Osteoblast (primary cell): Measurements from ENCODE around the gene PDZD8. TPM values are rescaled to one million over a fixed set of nuclear protein-coding genes. Genes with fewer than 3 reads are reported as not detected.

ENCODE experiments used
- DNase-seq: peaks from one replicate; pipeline ENCODE4 v3.0.0; 2011; ENCODE audit warnings: low spot score, mixed read lengths; ENCODE audit not compliant: insufficient read length; ENCODE audit errors: missing footprints
- H2AFZ ChIP-seq: 2 replicates; pipeline ENCODE4 v1.6.0; 2011; ENCODE audit warnings: mild to moderate bottlenecking, low read length
- H3K27ac ChIP-seq: 2 replicates; pipeline ENCODE4 v1.5.1; 2011; ENCODE audit warnings: mild to moderate bottlenecking, low read depth, low read length, moderate library complexity
- H3K27me3 ChIP-seq: 2 replicates; pipeline ENCODE4 v1.6.0; 2012; ENCODE audit warnings: mild to moderate bottlenecking, control low read depth, inconsistent platforms, low read length, moderate library complexity; ENCODE audit not compliant: insufficient read depth
- H3K36me3 ChIP-seq: 2 replicates; pipeline ENCODE4 v1.5.1; 2011; ENCODE audit warnings: mild to moderate bottlenecking, low read length, control low read depth, moderate library complexity; ENCODE audit not compliant: insufficient read depth
- H3K4me1 ChIP-seq: 2 replicates; pipeline ENCODE4 v1.5.1; 2011; ENCODE audit warnings: mild to moderate bottlenecking, low read length, control low read depth, moderate library complexity; ENCODE audit not compliant: insufficient read depth
- H3K4me2 ChIP-seq: 2 replicates; pipeline ENCODE4 v1.6.0; 2011; ENCODE audit warnings: mild to moderate bottlenecking, low read length; ENCODE audit not compliant: insufficient read depth
- H3K4me3 ChIP-seq: fragments of 200-600 bp; sonication (generic); 3 replicates; pipeline ENCODE4 v1.5.1; 2012; ENCODE audit warnings: mild to moderate bottlenecking, low read length, inconsistent platforms; ENCODE audit not compliant: insufficient read depth
- H3K79me2 ChIP-seq: 2 replicates; pipeline ENCODE4 v1.6.0; 2012; ENCODE audit warnings: mild to moderate bottlenecking, low read length, control low read depth, inconsistent platforms; ENCODE audit not compliant: insufficient read depth
- H3K9me3 ChIP-seq: 2 replicates; pipeline ENCODE4 v1.5.1; 2011; ENCODE audit warnings: low read depth, low read length, control low read depth
- H4K20me1 ChIP-seq: 2 replicates; pipeline ENCODE4 v1.6.0; 2012; ENCODE audit warnings: mild to moderate bottlenecking, low read length, control low read depth; ENCODE audit not compliant: insufficient read depth
- CTCF ChIP-seq: IDR thresholded peaks from 2 replicates; pipeline ENCODE4 v1.5.1; 2011; ENCODE audit warnings: mild to moderate bottlenecking, low read depth, low read length, moderate library complexity; ENCODE audit errors: extremely low read depth
- total RNA-seq: library from RNA; depleted of rRNA; stranded (reverse); fragments of >200 nt; gene quantifications from 2 replicates; pipeline ENCODE4 v1.2.3, GENCODE V29; 2012

The PDZD8 gene
- total RNA-seq, 1 donor = 35.8 TPM

- peak; percentile 84 for DNase-seq
These were observed 1.3 kb downstream of the PDZD8 start for GRCh38 chr10:117373823-117374505.

GRCh38 chr10:117370205-117370604, 5.0 kb downstream of the PDZD8 start:
- H3K4me2 ChIP-seq = peak overlapping the region; percentile 40
- H3K4me3 ChIP-seq = no peak overlapping the region

More at GRCh38 chr10:117373823-117374505, 1.3 kb downstream of the PDZD8 start:
- peaks cover 51% of the 10 kb centered on the region for H4K20me1 ChIP-seq
- no peaks in the 10 kb centered on the region for H3K9me3 ChIP-seq
- no peak for TF ChIP-seq CTCF
- H3K4me2 ChIP-seq = peak overlapping the region; percentile 93
- H2AFZ ChIP-seq = peak overlapping the region; percentile 66
- H3K36me3 ChIP-seq = no peaks in the 10 kb centered on the region
- peaks cover 18% of the 10 kb centered on the region for H3K27me3 ChIP-seq
- peaks cover 35% of the 10 kb centered on the region for H3K4me1 ChIP-seq
- peak overlapping the region; percentile 79 for H3K27ac ChIP-seq
- peak overlapping the region; percentile 89 for H3K4me3 ChIP-seq
- H3K79me2 ChIP-seq = peaks cover 58% of the 10 kb centered on the region

GRCh38 chr10:117367718-117368117, 7.5 kb downstream of the PDZD8 start:
- peaks cover 61% of the 10 kb centered on the region for H4K20me1 ChIP-seq
- H3K36me3 ChIP-seq = no peaks in the 10 kb centered on the region
- H3K4me2 ChIP-seq = no peak overlapping the region
- H3K9me3 ChIP-seq = no peaks in the 10 kb centered on the region
- H3K4me1 ChIP-seq = peaks cover 41% of the 10 kb centered on the region
- H2AFZ ChIP-seq = no peak overlapping the region
- peaks cover 94% of the 10 kb centered on the region for H3K79me2 ChIP-seq
- no peak for DNase-seq
- H3K27me3 ChIP-seq = no peaks in the 10 kb centered on the region
- no peak overlapping the region for H3K27ac ChIP-seq
- no peak overlapping the region for H3K4me3 ChIP-seq
- TF ChIP-seq CTCF = no peak

More at GRCh38 chr10:117370205-117370604, 5.0 kb downstream of the PDZD8 start:
- Histone ChIP-seq H3K79me2 (peaks cover 95% of the 10 kb centered on the region), H3K9me3 (no peaks in the 10 kb centered on the region), H3K27ac (peak overlapping the region; percentile 84), H3K36me3 (no peaks in the 10 kb centered on the region), H3K27me3 (no peaks in the 10 kb centered on the region), H2AFZ (no peak overlapping the region), H4K20me1 (peaks cover 80% of the 10 kb centered on the region), H3K4me1 (peaks cover 29% of the 10 kb centered on the region)
- DNase-seq = peak; percentile 79
- no peak for TF ChIP-seq CTCF

- TF ChIP-seq CTCF = no peak
- Histone ChIP-seq H3K79me2 (peaks cover 91% of the 10 kb centered on the region), H2AFZ (no peak overlapping the region), H3K27me3 (no peaks in the 10 kb centered on the region), H3K4me1 (peaks cover 43% of the 10 kb centered on the region), H4K20me1 (peaks cover 55% of the 10 kb centered on the region), H3K27ac (no peak overlapping the region), H3K4me3 (no peak overlapping the region), H3K9me3 (no peaks in the 10 kb centered on the region), H3K36me3 (no peaks in the 10 kb centered on the region), H3K4me2 (no peak overlapping the region)
- no peak for DNase-seq
These were observed 8.5 kb downstream of the PDZD8 start for GRCh38 chr10:117366741-117367140.
